HepG2 (cell line): ENCODE measurements around the gene CNGA1.

Experiments used
- CENPX ChIP-seq: sonication (generic); formaldehyde crosslinking; IDR thresholded peaks from 2 replicates; pipeline ENCODE4 v1.9.0; 2021; ENCODE audit warnings: mild to moderate bottlenecking, missing genetic modification reagents, moderate library complexity
- CTCF ChIP-seq: sonication (generic); formaldehyde crosslinking; IDR thresholded peaks from 2 replicates; pipeline ENCODE4 v1.5.0; 2020; ENCODE audit warnings: mild to moderate bottlenecking, missing genetic modification reagents, moderate library complexity
- MYNN ChIP-seq: sonication (generic); formaldehyde crosslinking; IDR thresholded peaks from 2 replicates; pipeline ENCODE4 v1.4.0; 2020; ENCODE audit warnings: mild to moderate bottlenecking, low read depth, missing genetic modification reagents
- NFRKB ChIP-seq: fragments of 450-650 bp; IDR thresholded peaks from 2 replicates; pipeline ENCODE4 v1.6.1; 2017
- NR2C2 ChIP-seq: sonication (generic); formaldehyde crosslinking; IDR thresholded peaks from 2 replicates; pipeline ENCODE4 v1.4.0; 2020; ENCODE audit warnings: missing genetic modification reagents, mild to moderate bottlenecking, moderate library complexity, borderline replicate concordance
- PCBP1 ChIP-seq: fragments of 200-400 bp; formaldehyde crosslinking; IDR thresholded peaks from 2 replicates; pipeline ENCODE4 v1.6.1; 2017; ENCODE audit warnings: mild to moderate bottlenecking, low read depth, low read length, borderline replicate concordance
- POLR2AphosphoS5 ChIP-seq: IDR thresholded peaks from 2 replicates; pipeline ENCODE4 v1.6.1; 2012; ENCODE audit warnings: low read depth, low read length
- RAD21 ChIP-seq: fragments of 450-650 bp; formaldehyde crosslinking; IDR thresholded peaks from 2 replicates; pipeline ENCODE4 v1.5.0; 2020; ENCODE audit warnings: mild to moderate bottlenecking
- USF2 ChIP-seq, 2 experiments: sonication (generic) in 1 of 2; formaldehyde crosslinking in 1 of 2; IDR thresholded peaks; 2 replicates each; pipeline versions ENCODE4 v1.5.1 to v1.6.1; 2011 to 2020; ENCODE audit warnings: borderline replicate concordance in 1 of 2, low read depth in 1 of 2, low read length in 1 of 2, mild to moderate bottlenecking in 1 of 2, missing genetic modification reagents in 1 of 2, moderate library complexity in 1 of 2
- ZNF121 ChIP-seq: sonication (generic); formaldehyde crosslinking; IDR thresholded peaks from 2 replicates; pipeline ENCODE4 v1.5.0; 2020; ENCODE audit warnings: mild to moderate bottlenecking, missing genetic modification reagents
- ZNF326 ChIP-seq: sonication (generic); formaldehyde crosslinking; IDR thresholded peaks from 2 replicates; pipeline ENCODE4 v1.4.0; 2020; ENCODE audit warnings: missing genetic modification reagents, borderline replicate concordance
- ZNF709 ChIP-seq: sonication (generic); formaldehyde crosslinking; IDR thresholded peaks from 2 replicates; pipeline ENCODE4 v1.5.0; 2020; ENCODE audit warnings: mild to moderate bottlenecking, missing genetic modification reagents

- TF ChIP-seq ZNF326 (CRISPR knock-in tag) (no peak), POLR2AphosphoS5 (no peak), CTCF (no peak), NFRKB (no peak), NR2C2 (no peak), USF2 (IDR thresholded peaks at IDR 0.05; ENCODE audit: low read depth, low read length) (no peak), USF2 (CRISPR knock-in tag; IDR thresholded peaks at IDR 0.05; ENCODE audit: borderline replicate concordance) (no peak), ZNF121 (no peak), CENPX (CRISPR knock-in tag) (no peak), RAD21 (no peak), PCBP1 (no peak), ZNF709 (CRISPR knock-in tag) (no peak), MYNN (CRISPR knock-in tag) (no peak)
Measured at GRCh38 chr4:48047896-48048295, 31.4 kb upstream of the CNGA1 start.
